HG03439 (cell line): ENCODE results near the gene SMC1A.
"Not testable (repeated sequence)": the region's sequence is repeated elsewhere in the genome, so short reads cannot be mapped to it uniquely, and the experiment has no call there.

Source experiments
- ATAC-seq: cut with Tn5 transposase; IDR thresholded peaks from one replicate; pipeline ENCODE4 v1.9.1; 2021; ENCODE audit warnings: mild to moderate bottlenecking, moderate library complexity; ENCODE audit not compliant: unreplicated experiment

The SMC1A gene

DNA sequence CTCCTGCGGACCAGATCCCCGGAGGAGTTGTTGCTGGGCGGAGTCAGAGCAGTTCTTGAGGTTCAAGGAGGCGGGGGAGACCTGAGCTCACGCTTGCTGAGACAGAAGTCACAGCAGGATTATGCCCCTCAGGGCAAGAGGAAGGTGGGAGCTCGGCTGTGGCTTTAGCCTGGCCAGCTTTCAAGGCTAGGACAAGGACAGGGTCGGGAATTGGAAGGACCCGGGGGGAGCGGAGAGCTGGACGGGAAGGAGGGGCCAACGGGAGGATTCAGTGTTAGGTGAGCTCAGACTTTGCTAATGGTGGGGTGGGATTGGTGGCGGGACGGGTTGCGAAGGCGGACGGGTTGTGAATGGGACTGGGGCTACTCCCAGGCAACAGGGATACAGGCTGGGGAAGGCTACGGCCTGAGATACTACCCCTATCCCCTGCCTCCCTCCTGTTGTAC, 430 bp upstream of the SMC1A start, which contains the start of gene RIBC1:
TSS of gene RIBC1 (plus strand) at position 13 of the 446 bp plus-strand sequence. CDS start 3,404 bp downstream, outside the sequence.
- no peak for ATAC-seq

DNA sequence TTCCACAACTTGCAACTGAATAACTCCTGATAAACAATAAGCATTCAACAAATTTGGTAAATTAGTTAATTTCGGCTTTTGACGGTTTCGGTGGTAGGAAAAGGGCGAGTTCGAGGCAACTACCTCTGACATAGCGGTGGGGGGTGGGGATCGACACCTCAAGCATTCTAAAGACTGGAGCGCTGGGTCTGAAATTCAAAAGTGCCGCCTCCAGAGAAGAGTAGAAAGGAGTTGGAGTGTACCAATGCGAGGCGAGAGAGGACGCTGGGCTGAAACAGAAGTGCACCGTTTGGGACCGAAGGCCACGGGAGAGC, 725 bp downstream of the SMC1A start:
- peak; percentile 8 for ATAC-seq

DNA sequence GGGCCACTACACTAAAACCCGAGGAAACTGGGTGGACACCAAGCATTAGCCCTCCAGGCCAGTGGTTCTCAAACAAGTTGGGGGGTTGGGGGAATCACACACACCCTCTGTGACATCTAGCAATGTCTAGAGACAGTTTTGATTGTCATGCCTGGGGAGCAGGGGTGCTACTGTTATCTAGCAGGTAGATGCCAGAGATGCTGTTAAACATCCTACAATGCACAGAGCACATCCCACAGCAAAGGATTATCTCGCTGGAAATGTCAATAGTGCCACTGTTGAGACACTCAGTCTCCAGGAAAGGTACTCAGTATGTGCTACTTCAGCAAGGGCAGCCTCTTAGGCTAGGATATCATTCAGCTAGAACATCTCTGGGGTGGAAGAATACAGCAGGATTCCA, 1.3 kb downstream of the SMC1A start:
- no peak for ATAC-seq

DNA sequence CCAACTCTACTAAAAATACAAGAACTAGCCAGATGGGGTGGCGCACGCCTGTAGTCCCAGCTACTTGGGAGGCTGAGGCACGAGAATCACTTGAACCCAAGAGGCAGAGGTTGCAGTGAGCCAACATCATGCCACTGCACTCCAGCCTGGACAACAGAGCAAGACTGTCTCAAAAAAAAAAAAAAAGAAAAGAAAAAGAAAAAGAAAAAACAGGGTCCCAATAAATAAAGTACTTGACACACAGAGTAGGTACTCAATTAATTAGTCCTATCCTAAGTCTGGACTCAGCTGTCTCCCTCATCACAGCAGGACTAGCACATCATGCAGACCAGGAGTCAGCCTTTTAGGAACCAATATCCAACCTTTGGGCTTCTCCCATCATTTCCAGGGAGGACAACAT, 2.1 kb downstream of the SMC1A start:
- not testable (repeated sequence) for ATAC-seq

DNA sequence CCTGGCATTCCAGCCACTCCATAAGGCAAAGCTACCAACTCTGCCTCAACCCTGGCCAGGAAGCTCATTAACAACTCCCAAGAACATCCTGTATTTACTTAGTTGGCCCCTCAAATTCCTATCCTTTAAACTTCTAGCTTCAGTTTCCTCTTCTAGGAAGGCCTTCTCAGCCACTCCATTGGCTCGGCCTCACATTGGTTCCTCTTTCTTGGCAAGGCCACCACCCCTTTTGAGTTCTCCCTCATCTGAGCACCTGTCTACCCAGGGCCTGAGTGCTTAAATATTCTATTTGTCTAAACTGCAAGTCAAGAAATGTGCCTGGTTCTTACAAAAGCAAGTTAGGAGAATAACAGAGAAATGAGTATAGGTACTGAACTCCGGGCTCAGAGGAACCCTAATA, 10.0 kb downstream of the SMC1A start:
- no peak for ATAC-seq

DNA sequence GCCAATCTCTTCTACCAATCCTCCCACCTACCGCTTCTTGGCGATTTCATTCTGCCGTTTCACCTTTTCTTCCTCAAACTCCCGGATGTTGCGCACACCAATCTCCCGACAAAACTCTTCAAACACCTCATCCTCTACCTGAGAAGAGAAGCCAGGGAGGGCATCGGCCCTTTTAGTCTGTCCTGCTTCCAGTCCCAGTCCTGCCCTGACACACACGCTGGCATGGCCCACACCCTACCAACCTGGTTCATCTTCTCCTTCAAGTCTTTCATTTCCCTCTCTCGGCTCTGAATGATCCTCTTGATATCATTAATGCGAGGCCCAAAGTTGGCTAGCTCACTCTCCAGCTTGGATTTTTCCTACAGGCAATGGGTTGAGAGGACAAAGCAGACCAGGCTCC, 18.9 kb downstream of the SMC1A start:
- ATAC-seq = no peak

DNA sequence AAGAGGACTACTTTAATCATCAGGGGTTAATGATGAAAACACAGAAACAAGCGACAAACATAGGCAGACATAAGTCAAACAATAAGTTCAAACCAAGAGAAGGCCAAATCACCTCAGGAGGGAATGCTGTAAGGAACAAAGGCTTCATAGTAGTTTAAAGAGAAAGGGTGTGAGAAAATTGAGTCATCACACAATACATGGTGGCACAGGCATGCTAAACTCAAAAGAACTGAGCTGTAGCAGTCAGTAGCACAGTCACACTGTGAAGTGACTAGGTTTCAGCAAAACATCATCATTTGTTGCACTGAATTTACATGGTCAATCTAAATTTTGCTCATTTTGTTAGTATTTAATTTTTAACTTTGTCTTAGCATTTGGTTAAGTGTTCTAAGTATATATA, 24.2 kb downstream of the SMC1A start:
- ATAC-seq = no peak

DNA sequence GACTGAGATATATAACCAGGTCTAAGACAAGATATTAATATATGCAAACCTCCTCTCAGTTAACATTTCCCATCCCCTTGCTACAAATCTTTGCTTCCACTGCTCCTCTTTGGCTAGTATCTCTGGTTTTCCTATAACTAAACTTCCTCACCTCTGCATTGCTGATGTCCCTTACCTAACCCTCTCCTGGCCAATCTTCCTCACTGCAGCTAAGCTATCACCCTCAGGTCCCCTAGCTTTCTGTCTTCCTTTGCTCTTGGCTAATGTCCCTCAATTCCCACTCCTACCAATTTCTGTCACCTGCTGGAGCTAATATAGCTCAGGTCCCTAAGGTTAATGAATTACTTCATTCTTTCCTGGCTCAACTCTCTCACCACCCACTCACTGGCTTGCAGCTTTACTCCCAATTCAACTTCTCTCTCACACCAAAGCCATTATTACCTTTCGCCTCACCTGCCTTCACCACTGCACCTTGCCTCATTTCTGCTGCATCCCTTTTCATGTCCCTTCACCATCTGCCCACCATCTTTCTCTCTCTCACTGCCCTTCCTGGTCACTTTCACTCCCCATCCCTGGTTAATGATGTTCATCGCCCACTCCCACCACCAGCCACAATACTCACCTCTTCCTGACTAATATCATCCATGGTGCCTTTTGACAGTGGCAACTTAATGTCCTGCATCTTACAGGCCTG, 26.7 kb downstream of the SMC1A start:
- no peak for ATAC-seq

DNA sequence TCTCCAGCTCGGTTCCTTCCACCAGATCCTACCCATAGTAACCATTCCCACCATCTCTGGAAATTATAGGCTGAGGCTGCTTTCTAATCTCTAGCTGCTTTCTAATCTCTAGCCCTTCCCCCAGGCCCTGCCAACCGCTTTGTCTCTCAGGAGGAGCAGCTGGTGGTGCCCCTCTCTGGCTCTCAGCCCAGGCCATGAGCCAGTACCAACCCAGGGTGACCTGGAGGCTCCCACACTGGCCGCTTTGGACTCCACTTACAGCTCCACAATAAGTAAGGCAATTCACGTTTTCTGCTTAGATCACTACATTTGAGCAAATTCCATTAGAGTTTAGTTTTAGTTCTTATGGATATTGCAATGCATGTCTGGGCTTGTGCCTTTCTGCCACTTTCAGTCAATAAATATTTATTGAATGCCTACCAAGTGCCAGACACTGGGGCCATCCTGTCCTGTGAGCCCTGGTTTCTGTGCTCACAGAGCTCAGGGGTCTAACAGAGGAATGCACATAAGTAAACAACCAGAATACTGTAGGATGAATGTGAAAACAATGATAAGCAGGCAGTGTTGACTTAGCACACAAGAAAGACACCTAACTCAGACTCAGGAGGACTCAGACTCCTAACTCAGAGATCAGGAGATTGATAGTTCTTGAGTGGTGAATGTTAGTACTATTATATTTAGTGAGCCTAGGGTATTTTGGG, 38.9 kb downstream of the SMC1A start:
- no peak for ATAC-seq

DNA sequence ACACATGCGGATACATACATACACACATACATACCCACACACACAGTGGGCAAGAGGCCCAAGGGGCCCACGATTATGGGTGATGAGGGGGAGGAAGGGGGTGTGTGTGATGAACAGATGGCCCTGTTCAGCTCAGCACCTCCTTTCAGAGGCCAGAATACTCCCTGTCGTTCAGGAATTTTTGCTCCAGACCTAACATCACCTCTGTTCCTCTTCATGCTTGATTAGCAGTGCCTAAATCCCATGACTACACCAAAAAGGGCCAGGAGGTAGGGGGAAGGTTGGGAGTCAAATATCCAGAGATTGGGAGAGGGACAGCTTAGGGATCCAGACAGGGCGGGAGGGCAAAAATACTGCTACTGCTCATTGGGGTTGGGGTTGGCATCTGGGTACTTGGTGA, 42.7 kb downstream of the SMC1A start:
- ATAC-seq = no peak

DNA sequence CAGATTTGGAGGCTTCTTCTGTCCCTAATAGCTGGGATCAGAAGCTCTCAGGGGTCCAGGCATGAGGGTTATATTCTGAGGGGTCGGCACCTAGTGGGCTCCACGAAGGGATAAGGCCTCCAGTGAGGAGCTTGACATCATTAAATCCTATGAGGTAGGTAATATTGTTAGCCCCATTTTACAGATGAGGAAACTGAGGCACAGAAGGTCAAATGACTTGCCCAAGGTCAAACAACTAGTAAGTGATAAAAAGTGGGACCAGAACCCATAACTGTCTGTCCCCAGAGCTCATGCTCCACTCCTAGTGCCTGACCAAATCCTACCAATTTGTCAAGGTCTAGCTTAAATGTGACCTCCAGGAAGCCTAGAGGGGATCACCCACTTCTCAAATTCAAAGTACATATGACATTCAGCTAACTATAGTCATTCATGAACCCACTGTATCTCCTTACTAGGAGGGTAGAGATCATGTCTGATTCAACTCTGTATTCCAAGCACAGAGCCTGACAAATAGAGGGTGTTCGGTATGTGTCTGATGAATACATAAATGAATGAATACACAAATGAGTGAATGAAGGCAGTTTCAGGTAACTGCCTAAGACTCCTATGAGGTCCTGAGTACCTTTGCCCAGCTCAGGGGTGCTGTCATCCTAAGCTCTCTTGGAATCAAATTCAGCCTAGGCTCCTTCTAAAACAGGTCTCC, 43.3 kb downstream of the SMC1A start:
- ATAC-seq = no peak

DNA sequence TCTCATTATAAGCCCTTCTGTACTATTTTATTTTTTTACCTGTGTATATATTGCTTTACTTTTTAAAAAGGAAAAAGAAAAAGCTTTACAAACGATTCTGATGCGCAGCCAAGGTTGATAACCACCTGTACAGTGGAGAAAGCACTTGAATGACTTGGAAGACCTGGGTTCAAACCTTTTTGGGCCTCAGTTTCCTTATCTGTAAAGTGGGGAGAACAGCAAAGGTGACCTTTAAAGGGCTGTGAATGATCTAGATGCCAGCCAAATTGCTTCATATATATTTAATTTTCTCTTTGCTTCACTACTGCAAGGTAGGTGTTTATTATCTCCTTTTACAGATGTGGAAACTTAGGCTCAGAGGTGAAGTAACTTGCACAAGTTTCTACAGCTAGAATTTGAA, 45.0 kb downstream of the SMC1A start:
- ATAC-seq = no peak

DNA sequence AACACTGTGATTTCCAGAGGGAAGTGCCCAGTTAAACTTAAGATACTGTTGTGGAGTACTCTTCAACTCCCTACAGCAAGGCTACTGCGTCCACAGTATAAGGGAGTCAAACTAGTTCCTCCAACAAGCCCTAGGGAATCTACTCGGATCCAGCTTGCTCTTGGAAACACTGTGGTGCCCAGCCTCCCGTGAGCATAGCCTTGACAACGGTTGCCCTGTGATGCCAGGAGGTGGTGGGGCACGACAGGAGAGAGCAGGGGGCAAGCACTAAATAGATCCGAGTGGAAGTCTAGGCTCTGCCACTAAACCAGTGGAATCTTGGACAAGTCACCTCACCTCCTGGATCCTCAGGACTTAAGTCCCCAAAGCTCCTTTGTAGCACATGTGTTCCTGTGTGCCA, 45.6 kb downstream of the SMC1A start:
- no peak for ATAC-seq

DNA sequence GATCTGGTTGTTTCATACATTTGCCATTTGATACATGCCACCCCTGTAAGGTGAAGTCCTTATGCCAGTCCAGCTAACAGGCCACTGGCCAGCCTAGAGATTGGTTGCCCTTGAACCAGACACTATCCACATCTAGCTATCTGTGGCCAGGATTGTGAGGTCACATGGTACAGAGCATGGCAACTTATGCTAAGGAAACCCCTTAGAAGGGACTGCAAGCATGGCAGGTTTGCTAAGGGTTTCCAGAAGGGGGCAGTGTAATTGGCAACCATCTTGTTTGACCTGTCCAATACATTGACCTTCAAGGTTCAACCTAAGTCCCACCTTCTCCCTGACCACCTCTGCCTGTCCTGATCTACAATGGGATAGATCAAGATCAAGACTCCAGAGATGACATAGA, 47.5 kb downstream of the SMC1A start:
- ATAC-seq = no peak

DNA sequence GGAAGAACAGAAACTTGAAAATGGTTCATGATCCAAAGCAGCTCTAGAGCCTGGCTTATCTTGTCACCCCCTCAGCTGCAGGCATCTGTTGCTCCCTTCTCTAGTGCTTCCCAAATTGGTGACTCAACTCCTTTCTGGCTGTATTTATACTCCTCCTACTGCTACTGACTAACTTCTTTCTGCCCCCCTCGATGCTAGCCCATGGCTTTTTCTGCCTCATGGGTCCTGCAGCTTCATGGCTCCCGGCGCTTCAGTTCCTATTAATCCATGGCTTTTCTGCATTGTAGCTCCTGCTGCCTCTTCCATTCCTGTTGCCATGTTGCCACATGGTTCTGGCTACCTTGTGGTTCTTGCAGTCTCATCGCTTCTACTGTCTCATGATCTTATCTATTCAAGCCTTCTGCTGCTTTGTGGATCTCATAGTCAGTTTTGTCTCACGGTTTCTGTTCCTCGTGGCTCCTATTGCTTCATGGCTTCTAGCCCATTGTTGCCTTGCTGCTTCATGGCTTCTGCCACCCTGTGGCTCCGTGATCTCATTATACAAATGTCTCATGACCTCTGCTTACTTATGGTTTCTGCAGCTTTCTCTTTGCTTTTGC, 48.1 kb downstream of the SMC1A start:
- no peak for ATAC-seq

DNA sequence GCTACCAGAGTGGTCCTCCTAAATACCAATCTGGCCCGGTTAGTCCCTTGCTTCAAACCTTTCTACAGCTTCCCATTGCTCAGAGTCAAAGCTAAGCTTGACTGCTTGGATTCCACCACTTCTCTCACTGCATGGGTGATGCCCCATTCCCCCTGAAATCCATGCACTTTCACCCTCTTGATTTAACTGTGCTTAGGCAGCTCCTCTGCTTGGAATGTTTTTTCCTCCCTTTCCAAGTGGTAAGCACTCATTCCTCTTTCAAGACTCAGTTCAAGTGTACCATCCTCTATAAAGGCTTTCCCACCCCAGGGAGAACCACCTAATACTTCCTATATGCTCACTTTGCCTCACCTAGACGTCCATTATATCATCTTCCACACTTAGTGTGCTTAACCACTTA, 49.1 kb downstream of the SMC1A start:
- no peak for ATAC-seq

DNA sequence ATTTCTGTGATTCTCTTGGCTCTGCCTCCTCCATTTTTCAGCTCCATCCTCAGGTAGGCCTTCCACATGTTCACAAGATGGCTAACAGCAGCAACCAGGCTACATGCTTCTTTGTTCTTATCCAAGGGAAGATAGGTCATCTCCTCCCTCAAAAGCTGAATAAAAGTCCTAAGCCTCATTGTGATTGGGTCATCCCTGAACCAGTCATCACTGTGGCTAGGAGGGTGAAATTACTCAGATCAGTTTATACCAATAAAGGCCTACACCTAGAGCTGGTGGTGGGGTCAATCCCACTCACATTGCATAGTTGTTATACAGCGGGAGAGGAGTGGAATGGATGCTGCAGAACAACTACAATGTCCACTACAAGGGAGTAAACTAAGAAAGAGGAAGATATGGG, 56.0 kb downstream of the SMC1A start:
- not testable (repeated sequence) for ATAC-seq

DNA sequence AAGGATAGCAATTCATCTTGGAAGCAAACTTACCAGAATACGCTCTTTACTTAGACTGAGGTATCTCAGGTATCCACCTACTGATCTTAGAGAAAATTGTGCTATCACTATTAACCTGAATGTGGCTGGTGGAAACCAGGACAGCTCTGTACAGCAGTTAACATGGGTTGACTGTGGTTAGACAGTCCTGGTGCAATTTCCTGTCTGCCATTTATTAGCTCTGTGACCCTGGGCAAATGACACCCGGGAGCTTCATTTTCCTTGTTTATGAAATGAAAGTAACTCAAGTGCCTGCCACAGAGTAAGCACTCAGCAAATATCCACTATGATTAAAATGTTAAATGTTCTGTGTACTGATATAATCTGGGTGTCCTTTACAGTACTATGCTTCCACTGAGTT, 60.0 kb downstream of the SMC1A start:
- no peak for ATAC-seq

DNA sequence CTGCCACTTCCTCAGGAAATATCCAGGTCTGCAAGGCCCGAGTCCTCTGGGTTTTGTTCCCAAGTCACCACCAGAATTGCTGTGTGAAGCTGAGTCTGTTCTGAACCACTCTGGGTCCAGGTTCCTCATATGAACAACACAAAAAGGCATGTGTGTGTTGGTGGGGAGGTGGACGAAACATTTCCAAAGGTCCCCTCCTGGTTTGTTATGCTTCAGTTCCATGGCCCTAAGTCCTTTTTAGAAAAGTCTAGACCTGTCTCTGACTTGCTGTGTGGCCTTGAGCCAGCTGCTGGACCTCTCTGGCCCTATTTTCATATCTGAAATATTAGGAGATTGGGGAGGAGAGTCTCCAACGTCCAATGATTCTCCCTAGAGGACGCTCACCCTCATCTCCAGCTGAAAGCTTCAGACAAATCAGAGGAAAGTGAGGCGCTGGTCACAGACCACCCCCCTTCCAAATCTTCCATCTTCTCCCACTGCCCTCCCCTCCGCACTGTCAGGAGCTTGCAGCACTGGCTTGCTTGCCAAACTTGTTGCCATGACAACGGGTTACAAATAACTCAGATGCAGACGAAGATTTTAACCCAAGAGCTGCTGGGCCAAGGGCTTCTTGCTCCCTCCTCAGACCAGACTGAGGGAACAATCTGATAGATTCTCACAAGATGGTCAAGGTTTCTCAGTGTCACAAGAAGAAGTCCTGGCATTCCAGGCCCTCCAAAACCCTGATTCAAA, 64.5 kb downstream of the SMC1A start:
- ATAC-seq = no peak

DNA sequence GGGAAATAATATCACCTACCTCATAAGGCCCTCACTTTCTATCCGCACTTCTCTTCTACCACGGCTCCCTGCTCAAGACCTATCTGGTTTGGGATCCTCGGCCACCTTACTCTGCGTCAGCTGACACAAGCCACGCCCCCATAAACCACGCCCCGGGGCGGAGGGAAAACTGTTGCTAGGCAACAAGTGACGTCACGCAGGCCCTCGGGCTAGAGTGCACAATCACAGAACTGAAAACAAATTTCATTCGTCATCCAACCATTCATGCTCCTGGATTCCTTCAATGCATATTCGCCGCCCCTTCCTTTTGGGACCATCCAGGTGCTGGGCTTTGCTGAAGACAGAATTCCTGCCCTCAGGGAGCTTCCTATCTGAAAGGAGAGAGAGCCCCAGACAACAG, 66.3 kb downstream of the SMC1A start:
- no peak for ATAC-seq

DNA sequence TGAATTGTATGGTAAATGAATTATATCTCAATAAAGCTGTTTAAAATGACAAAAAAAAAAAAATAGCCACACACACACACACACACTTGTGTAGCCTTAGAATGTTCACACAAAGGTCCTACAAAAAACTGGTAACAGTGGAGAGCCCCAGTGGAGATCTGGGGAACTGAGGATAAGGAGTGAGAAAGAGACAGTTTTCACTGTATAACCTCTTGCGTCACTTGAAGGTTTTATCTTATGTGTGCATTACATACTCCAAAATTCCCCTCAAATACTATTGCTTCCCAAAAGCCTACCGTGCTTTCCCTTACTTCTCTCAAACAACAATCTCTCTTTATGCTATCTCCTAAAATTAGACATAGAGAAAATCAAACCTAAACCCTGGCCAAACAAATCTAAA, 67.8 kb downstream of the SMC1A start:
- ATAC-seq = no peak
